GM12891 (cell line): ENCODE measurements around the gene ESCO1.

Experiments used
- POLR2A ChIP-seq: IDR thresholded peaks from 2 replicates; pipeline ENCODE4 v1.6.1; 2011; ENCODE audit warnings: low read depth, low read length, control low read depth
- POLR2AphosphoS5 ChIP-seq: IDR thresholded peaks from 2 replicates; pipeline ENCODE4 v1.6.1; 2011; ENCODE audit warnings: low read depth, low read length, control low read depth
- TAF1 ChIP-seq: IDR thresholded peaks from 2 replicates; pipeline ENCODE4 v1.6.1; 2011; ENCODE audit warnings: low read depth, low read length, control low read depth

- TF ChIP-seq POLR2AphosphoS5 (no peak), POLR2A (no peak), TAF1 (no peak)
These were observed 31.9 kb upstream of the ESCO1 start for GRCh38 chr18:21632393-21632792.
